SU-DHL-6 (cell line): ENCODE data around the gene ZNF483.
"Not testable (repeated sequence)": the region's sequence is repeated elsewhere in the genome, so short reads cannot be mapped to it uniquely, and the experiment has no call there.

Source experiments
- EZH2phosphoT487 ChIP-seq: fragments of 200-600 bp; sonication (generic), shearing (Covaris generic); conservative IDR thresholded peaks from 2 replicates; pipeline ENCODE4 v1.6.1; 2018; ENCODE audit warnings: mild to moderate bottlenecking, antibody characterized with exemption, low read length, moderate library complexity, mixed read lengths
- TF ChIP-seq, protein P1 (sequence below): fragments of 200-600 bp; sonication (generic); IDR thresholded peaks from one replicate; pipeline ENCODE4 v1.5.1; 2017; ENCODE audit warnings: antibody characterized with exemption, mild to moderate bottlenecking, low read length, moderate library complexity; ENCODE audit not compliant: insufficient read depth, poor library complexity, severe bottlenecking

DNA sequence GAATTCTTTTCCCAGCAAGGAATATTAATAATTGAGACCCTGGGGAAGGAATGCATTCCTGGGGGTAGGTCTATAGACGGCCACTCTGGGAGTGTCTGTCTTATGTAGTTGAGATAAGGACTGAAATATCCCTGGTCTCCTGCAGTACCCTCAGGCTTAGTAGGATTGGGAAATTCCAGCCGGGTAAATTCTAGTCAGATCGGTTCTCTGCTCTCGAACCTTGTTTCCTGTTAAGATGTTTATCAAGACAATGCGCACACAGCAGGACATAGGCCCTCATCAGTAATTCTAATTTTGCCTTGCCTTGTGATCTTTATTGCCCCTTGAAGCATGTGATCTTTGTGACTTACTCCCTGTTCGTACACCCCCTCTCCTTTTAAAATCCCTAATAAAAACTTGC, 13.4 kb upstream of the ZNF483 start:
- TF ChIP-seq, protein P1, sequence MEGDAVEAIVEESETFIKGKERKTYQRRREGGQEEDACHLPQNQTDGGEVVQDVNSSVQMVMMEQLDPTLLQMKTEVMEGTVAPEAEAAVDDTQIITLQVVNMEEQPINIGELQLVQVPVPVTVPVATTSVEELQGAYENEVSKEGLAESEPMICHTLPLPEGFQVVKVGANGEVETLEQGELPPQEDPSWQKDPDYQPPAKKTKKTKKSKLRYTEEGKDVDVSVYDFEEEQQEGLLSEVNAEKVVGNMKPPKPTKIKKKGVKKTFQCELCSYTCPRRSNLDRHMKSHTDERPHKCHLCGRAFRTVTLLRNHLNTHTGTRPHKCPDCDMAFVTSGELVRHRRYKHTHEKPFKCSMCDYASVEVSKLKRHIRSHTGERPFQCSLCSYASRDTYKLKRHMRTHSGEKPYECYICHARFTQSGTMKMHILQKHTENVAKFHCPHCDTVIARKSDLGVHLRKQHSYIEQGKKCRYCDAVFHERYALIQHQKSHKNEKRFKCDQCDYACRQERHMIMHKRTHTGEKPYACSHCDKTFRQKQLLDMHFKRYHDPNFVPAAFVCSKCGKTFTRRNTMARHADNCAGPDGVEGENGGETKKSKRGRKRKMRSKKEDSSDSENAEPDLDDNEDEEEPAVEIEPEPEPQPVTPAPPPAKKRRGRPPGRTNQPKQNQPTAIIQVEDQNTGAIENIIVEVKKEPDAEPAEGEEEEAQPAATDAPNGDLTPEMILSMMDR = not testable (repeated sequence)
- not testable (repeated sequence) for TF ChIP-seq EZH2phosphoT487
